ENCODE results near the gene ZNF69. TPM values are rescaled to one million over a fixed set of nuclear protein-coding genes. Genes with fewer than 3 reads are reported as not detected.

The ZNF69 gene
- total RNA-seq (2014; rRNA removed; shearing (Covaris generic)) (7.1 and 9.7 TPM in 2 replicates), total RNA-seq (2022) (13.9 and 15.8 TPM in 2 replicates), Bru-seq, nascent RNA (percentile 70 among the genes with signal in this experiment), BruChase-seq, experiment 1, labeled RNA remaining after a 6-hour chase (percentile 80 among the genes with signal in this experiment), BruChase-seq, experiment 2, labeled RNA remaining after a 2-hour chase (percentile 80 among the genes with signal in this experiment)
- long read RNA-seq, partial matches to known transcripts, result 0 of 3 reads
- long read RNA-seq, other reads (novel, unspliced or antisense), result 3 of 3 reads

GRCh38 chr19:11887611-11888531 lies at the start of gene ZNF69:
Gene ZNF69, plus strand, starts transcription at chr19:11887782. Its CDS starts 142 bp downstream, at chr19:11887924.
- intact Hi-C loops (cut with micrococcal nuclease; ENCODE audit: unreplicated experiment), result no loop called here
- BruUV-seq (replicated peaks), result TSS peak; percentile 40
- Histone ChIP-seq H3K79me2 (ENCODE audit: insufficient read depth, low read depth, low read length) (no peaks in the 10 kb centered on the region), H3K4me1 (ENCODE audit: insufficient read depth, low read length, poor library complexity, severe bottlenecking) (peaks cover 14% of the 10 kb centered on the region), H3K27ac (ENCODE audit: low read depth, low read length, poor library complexity, severe bottlenecking) (no peak within 1 kb of the TSS), H3K4me2 (ENCODE audit: low read length) (peak within 1 kb of the TSS; percentile 81), H3K9me2 (ENCODE audit: insufficient read depth, low read length) (no peaks in the 10 kb centered on the region), H3K36me3 (ENCODE audit: insufficient read depth, low read length) (no peaks in the 10 kb centered on the region), H4K20me1 (ENCODE audit: insufficient read depth, low read length) (no peaks in the 10 kb centered on the region), H3K4me3 (ENCODE audit: low read depth, low read length, poor library complexity, severe bottlenecking) (peak within 1 kb of the TSS; percentile 83), H2AFZ (ENCODE audit: low read length) (peak within 1 kb of the TSS; percentile 97), H3K9me3 (ENCODE audit: low read length) (no peaks in the 10 kb centered on the region)
- peak; percentile 82 for DNase-seq (ENCODE audit: low spot score)
- ChIA-PET POLR2A (interaction anchor here (0.6 to 1.4 kb wide), 2 partner anchors 100 to 243 kb away, joined by 3 read pairs; no protein-coding TSS in a partner anchor), CTCF (ENCODE audit: unreplicated experiment) (interaction anchor here (0.6 kb wide), 1 partner anchor 35 kb away, joined by 3 read pairs; no protein-coding TSS in a partner anchor)
- TF ChIP-seq CTCF (conservative IDR thresholded peaks at IDR 0.05; ENCODE audit: low read length) (0 out of 2 replicates have a peak, but pooled peaks have one; percentile 45), EZH2phosphoT487 (IDR thresholded peaks at IDR 0.05; ENCODE audit: borderline replicate concordance, low read depth, low read length) (no peak)

DNA sequence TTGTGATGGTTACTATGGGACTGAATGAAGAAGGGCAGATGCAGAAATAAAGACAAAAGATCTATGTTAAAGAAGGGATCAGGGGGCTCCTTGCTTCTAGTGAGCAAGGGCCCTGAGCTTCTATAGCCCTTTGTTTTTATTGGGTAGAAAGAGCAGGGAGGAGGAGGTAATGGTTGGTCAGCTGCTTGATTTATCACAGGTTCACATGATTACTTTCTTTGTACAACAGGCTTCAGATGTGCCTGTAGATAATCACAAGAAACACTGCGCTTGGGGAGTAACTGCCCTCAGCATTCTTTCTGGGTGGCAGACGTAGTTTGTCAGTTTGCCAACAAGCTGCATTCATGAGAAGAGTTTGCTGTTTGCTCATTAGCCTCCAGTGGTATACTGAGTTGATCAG lies 43.9 kb upstream of the ZNF69 start:
- Histone ChIP-seq H3K36me3 (ENCODE audit: insufficient read depth, low read length) (no peaks in the 10 kb centered on the region), H2AFZ (ENCODE audit: low read length) (no peak overlapping the region), H3K4me1 (ENCODE audit: insufficient read depth, low read length, poor library complexity, severe bottlenecking) (peaks cover 8% of the 10 kb centered on the region), H3K79me2 (ENCODE audit: insufficient read depth, low read depth, low read length) (peaks cover under 1% of the 10 kb centered on the region; the same call in 1 of the 2 replicates), H3K9me3 (ENCODE audit: low read length) (no peaks in the 10 kb centered on the region), H4K20me1 (ENCODE audit: insufficient read depth, low read length) (no peaks in the 10 kb centered on the region), H3K4me3 (ENCODE audit: low read depth, low read length, poor library complexity, severe bottlenecking) (no peak overlapping the region), H3K4me2 (ENCODE audit: low read length) (no peak overlapping the region), H3K27ac (ENCODE audit: low read depth, low read length, poor library complexity, severe bottlenecking) (no peak overlapping the region), H3K9me2 (ENCODE audit: insufficient read depth, low read length) (no peaks in the 10 kb centered on the region)
- TF ChIP-seq CTCF (conservative IDR thresholded peaks at IDR 0.05; ENCODE audit: low read length) (no peak), EZH2phosphoT487 (IDR thresholded peaks at IDR 0.05; ENCODE audit: borderline replicate concordance, low read depth, low read length) (no peak)
- BruUV-seq (replicated peaks), result no TSS peak
- CTCF ChIA-PET (ENCODE audit: unreplicated experiment), result no interaction called here
- intact Hi-C loops (cut with micrococcal nuclease; ENCODE audit: unreplicated experiment), result no loop called here
- DNase-seq (ENCODE audit: low spot score), result no peak
- POLR2A ChIA-PET, result no interaction called here

All from OCI-LY7 (cell line).